ENCODE measurements around the gene GTF3C1. TPM values are rescaled to one million over a fixed set of nuclear protein-coding genes. Genes with fewer than 3 reads are reported as not detected.

Gene GTF3C1
- total RNA-seq, 4 donors from 2014 or later, result 58.5 to 120 (median 112) TPM

- H3K27ac ChIP-seq, result peak overlapping the region; percentile 79 to 89 (median 84)
- TF ChIP-seq POLR2A (IDR thresholded peaks at IDR 0.05) (peak in 1 of 2 donors; percentile 27), CTCF (IDR thresholded peaks at IDR 0.05) (peak in 2 of 6 experiments; percentile 28 to 29)
- intact Hi-C loops (cut with DNase I), result no loop called here
- H3K4me3 ChIP-seq (replicated peaks in 1 of 3), result no peak overlapping the region
- WGBS, 2 donors, result 47 to 57% methylated on average over 14 of the region's 14 CpGs
- peaks cover 27 to 35% of the 10 kb centered on the region in 2 donors for H3K4me1 ChIP-seq
- peaks cover 66 to 67% of the 10 kb centered on the region in 2 donors for H3K36me3 ChIP-seq
- H3K9me3 ChIP-seq, result no peaks in the 10 kb centered on the region
- H3K27me3 ChIP-seq, result no peaks in the 10 kb centered on the region
- DNase-seq, result peak; percentile 91 to 95
Measured at GRCh38 chr16:27498916-27499658, 50.6 kb downstream of the GTF3C1 start.

GRCh38 chr16:27498031-27498825 lies 51.5 kb downstream of the GTF3C1 start:
- peak; percentile 73 to 75 for DNase-seq
- Histone ChIP-seq H3K27me3 (no peaks in the 10 kb centered on the region), H3K4me3 (replicated peaks in 1 of 3) (no peak overlapping the region), H3K27ac (peak overlapping the region; percentile 79 to 89 (median 84)), H3K9me3 (no peaks in the 10 kb centered on the region), H3K4me1 (peaks cover 27 to 35% of the 10 kb centered on the region in 2 donors), H3K36me3 (peaks cover 64% of the 10 kb centered on the region in 2 donors)
- TF ChIP-seq POLR2A (IDR thresholded peaks at IDR 0.05) (no peak), CTCF (IDR thresholded peaks at IDR 0.05) (no peak)
- intact Hi-C loops (cut with DNase I), result no loop called here
- WGBS, 2 donors, result 37 to 46% methylated on average over 9 of the region's 9 CpGs

- intact Hi-C loops (cut with DNase I), result no loop called here
- WGBS, 2 donors, result 81 to 87% methylated on average over 13 of the region's 13 CpGs
- Histone ChIP-seq H3K4me3 (replicated peaks in 1 of 3) (no peak overlapping the region), H3K4me1 (peaks cover 27 to 28% of the 10 kb centered on the region in 2 donors), H3K9me3 (no peaks in the 10 kb centered on the region), H3K36me3 (peaks cover 58 to 64% of the 10 kb centered on the region in 2 donors), H3K27me3 (no peaks in the 10 kb centered on the region), H3K27ac (no peak overlapping the region)
- DNase-seq, result no peak
- no peak for TF ChIP-seq CTCF (IDR thresholded peaks at IDR 0.05)
- TF ChIP-seq POLR2A (IDR thresholded peaks at IDR 0.05), result no peak
Measured at GRCh38 chr16:27495191-27495590, 54.5 kb downstream of the GTF3C1 start.

- intact Hi-C loops (cut with DNase I), result no loop called here
- no peak for DNase-seq
- H3K27ac ChIP-seq, result peak overlapping the region in 1 of 3 donors; percentile 37
- no peaks in the 10 kb centered on the region for H3K27me3 ChIP-seq
- no peak overlapping the region for H3K4me3 ChIP-seq (replicated peaks in 1 of 3)
- peaks cover 78 to 86% of the 10 kb centered on the region in 2 donors for H3K36me3 ChIP-seq
- H3K9me3 ChIP-seq, result no peaks in the 10 kb centered on the region
- TF ChIP-seq POLR2A (IDR thresholded peaks at IDR 0.05) (no peak), CTCF (IDR thresholded peaks at IDR 0.05) (no peak)
- H3K4me1 ChIP-seq, result peaks cover 3 to 4% of the 10 kb centered on the region in 2 donors
- WGBS, 2 donors, result 92 to 93% methylated on average over 11 of the region's 11 CpGs
Measured at GRCh38 chr16:27492588-27492979, 57.1 kb downstream of the GTF3C1 start.

Data from thyroid gland (tissue), 4 donors.